Panc1 (cell line): ENCODE results near the gene WDR33. TPM values are rescaled to one million over a fixed set of nuclear protein-coding genes. Genes with fewer than 3 reads are reported as not detected.

Experiments
- ATAC-seq: fragments of 200-7000 bp; cut with Tn5 transposase; 2 replicates; pipeline ENCODE4 v1.9.1; 2020; ENCODE audit warnings: mild to moderate bottlenecking, moderate library complexity
- BruUV-seq: library from RNA; stranded (reverse); fragments of 400-500 nt; replicated peaks from 2 replicates; lab custom pipeline; 2021; lab: Mats Ljungman, UMichigan
- CTCF ChIA-PET: fragments of 300-600 bp; sonication (Branson Sonifier 250); formaldehyde crosslinking; loops from one replicate; lab custom pipeline; 2022; ENCODE audit warnings: antibody characterized with exemption; lab: Charles Lee
- POLR2A ChIA-PET: fragments of 300-600 bp; sonication (Branson Sonifier 250); formaldehyde crosslinking; loops from one replicate; lab custom pipeline; 2022; ENCODE audit warnings: antibody characterized with exemption; lab: Charles Lee
- DNase-seq: peaks from one replicate; pipeline ENCODE4 v3.0.0-alpha.2; 2010; ENCODE audit warnings: low read depth, low spot score
- H3K27ac ChIP-seq: 2 replicates; pipeline ENCODE4 v1.5.1; 2011; ENCODE audit warnings: mild to moderate bottlenecking, low read length, inconsistent platforms
- H3K27me3 ChIP-seq: fragments of 200-500 bp; sonication (Bioruptor generic); 2 replicates; pipeline ENCODE4 v1.6.0; 2014; ENCODE audit warnings: low read length, inconsistent platforms; ENCODE audit not compliant: control insufficient read depth, insufficient read depth
- H3K36me3 ChIP-seq: fragments of 200-500 bp; sonication (Bioruptor generic); 2 replicates; pipeline ENCODE4 v1.5.1; 2014; ENCODE audit warnings: inconsistent platforms, mild to moderate bottlenecking, low read length, moderate library complexity; ENCODE audit not compliant: control insufficient read depth, insufficient read depth
- H3K4me1 ChIP-seq: 2 replicates; pipeline ENCODE4 v1.5.1; 2011; ENCODE audit warnings: inconsistent platforms, mild to moderate bottlenecking, low read length, moderate library complexity; ENCODE audit not compliant: control insufficient read depth, insufficient read depth
- H3K4me3 ChIP-seq, 2 experiments: 2 replicates each; pipeline ENCODE4 v1.5.1; 2011 to 2012; ENCODE audit warnings: low read depth in 2 of 2, low read length in 2 of 2, mild to moderate bottlenecking in 2 of 2, inconsistent platforms in 1 of 2, moderate library complexity in 1 of 2
- H3K9me3 ChIP-seq: fragments of 200-500 bp; sonication (Bioruptor generic); 2 replicates; pipeline ENCODE4 v1.5.1; 2014; ENCODE audit warnings: low read depth, mild to moderate bottlenecking, inconsistent platforms, low read length, moderate library complexity; ENCODE audit not compliant: control insufficient read depth, insufficient read depth
- CTCF ChIP-seq: fragments of 450-650 bp; IDR thresholded peaks from 2 replicates; pipeline ENCODE4 v1.5.1; 2017; ENCODE audit warnings: mild to moderate bottlenecking
- POLR2AphosphoS5 ChIP-seq: IDR thresholded peaks from 2 replicates; pipeline ENCODE4 v1.6.1; 2012; ENCODE audit warnings: mild to moderate bottlenecking, low read depth, low read length, moderate library complexity
- REST ChIP-seq, 2 experiments: IDR thresholded peaks; 2 replicates each; pipeline ENCODE4 v1.6.1; 2011 to 2012; ENCODE audit warnings: low read depth in 2 of 2, control low read depth in 1 of 2, low read length in 1 of 2, mild to moderate bottlenecking in 1 of 2, moderate library complexity in 1 of 2; ENCODE audit not compliant: insufficient read depth in 1 of 2
- SIN3A ChIP-seq: IDR thresholded peaks from 2 replicates; pipeline ENCODE4 v1.6.1; 2012; ENCODE audit warnings: low read depth, mild to moderate bottlenecking, low read length, moderate library complexity, borderline replicate concordance; ENCODE audit not compliant: insufficient read depth
- TCF7L2 ChIP-seq: IDR thresholded peaks from 2 replicates; pipeline ENCODE4 v1.6.1; 2011; ENCODE audit warnings: mild to moderate bottlenecking, low read depth, low read length, inconsistent platforms
- in situ Hi-C: cut with HindIII; loops from 2 replicates; pipeline ENCODE4 v1.10.0; 2016; ENCODE audit warnings: low sequenced_read_pairs, low pct_unique_long_range_greater_than_20kb
- intact Hi-C: fragments of 100-400 bp; cut with micrococcal nuclease; formaldehyde crosslinking; loops from one replicate; pipeline ENCODE4 v1.10.0; 2022; ENCODE audit not compliant: unreplicated experiment
- total RNA-seq: library from RNA; stranded (reverse); gene quantifications from one replicate; pipeline ENCODE4 v1.2.1, GENCODE V29; 2021; ENCODE audit not compliant: unreplicated experiment

The WDR33 gene
- total RNA-seq, 1 experiment from 2014 or later: 63.7 TPM

GRCh38 chr2:127768775-127769479 lies 42.0 kb downstream of the WDR33 start:
- H3K27ac ChIP-seq: no peak overlapping the region

GRCh38 chr2:127763776-127764175 lies 47.2 kb downstream of the WDR33 start:
- POLR2A ChIA-PET: no interaction called here
- CTCF ChIA-PET: interaction anchor here (0.5 kb wide), 1 partner anchor 35 kb away, joined by 11 read pairs; no protein-coding TSS in a partner anchor
- TF ChIP-seq REST (IDR thresholded peaks at IDR 0.05; ENCODE audit: insufficient read depth in 1 of 2, low read depth in 2 of 2, low read length in 1 of 2): no peak
- no peak for TF ChIP-seq CTCF
- TF ChIP-seq SIN3A: no peak
- TF ChIP-seq TCF7L2: no peak
- no peak for TF ChIP-seq POLR2AphosphoS5
- no peak for ATAC-seq
- intact Hi-C loops (no loop called here), in situ Hi-C loops (no loop called here)
- BruUV-seq: no TSS peak
- Histone ChIP-seq H3K27me3 (no peaks in the 10 kb centered on the region), H3K27ac (no peak overlapping the region), H3K36me3 (peaks cover 37% of the 10 kb centered on the region), H3K4me3 (no peak overlapping the region), H3K9me3 (no peaks in the 10 kb centered on the region), H3K4me1 (no peaks in the 10 kb centered on the region)
- no peak for DNase-seq

More at GRCh38 chr2:127768775-127769479, 42.0 kb downstream of the WDR33 start:
- ChIA-PET CTCF (no interaction called here), POLR2A (no interaction called here)
- Histone ChIP-seq H3K36me3 (peaks cover 26% of the 10 kb centered on the region), H3K9me3 (no peaks in the 10 kb centered on the region), H3K27me3 (no peaks in the 10 kb centered on the region), H3K4me3 (no peak overlapping the region), H3K4me1 (peaks cover 7% of the 10 kb centered on the region; the same call in 1 of the 2 replicates)
- no peak for TF ChIP-seq TCF7L2
- ATAC-seq (no peak), DNase-seq (no peak)
- BruUV-seq: no TSS peak
- in situ Hi-C loops: no loop called here
- intact Hi-C loops: no loop called here

GRCh38 chr2:127762846-127763245 lies 48.1 kb downstream of the WDR33 start:
- Histone ChIP-seq H3K36me3 (peaks cover 36% of the 10 kb centered on the region), H3K27ac (no peak overlapping the region), H3K27me3 (no peaks in the 10 kb centered on the region), H3K9me3 (no peaks in the 10 kb centered on the region), H3K4me3 (no peak overlapping the region), H3K4me1 (no peaks in the 10 kb centered on the region)
- intact Hi-C loops: no loop called here
- no TSS peak for BruUV-seq
- in situ Hi-C loops: no loop called here
- ChIA-PET POLR2A (no interaction called here), CTCF (no interaction called here)
- no peak for ATAC-seq
- TF ChIP-seq TCF7L2 (no peak), CTCF (no peak), REST (IDR thresholded peaks at IDR 0.05; ENCODE audit: insufficient read depth in 1 of 2, low read depth in 2 of 2, low read length in 1 of 2) (no peak), POLR2AphosphoS5 (no peak), SIN3A (no peak)
- DNase-seq: no peak
